Common myeloid progenitor, CD34-positive (primary cell): ENCODE measurements around the gene PRDM15.

Source experiments
- CTCF ChIA-PET: fragments of 350-600 bp; sonication (Branson Sonifier 250); formaldehyde crosslinking; loops from one replicate; lab custom pipeline; 2021; ENCODE audit warnings: antibody characterized with exemption; lab: Charles Lee
- POLR2A ChIA-PET: fragments of 350-600 bp; sonication (Branson Sonifier 250); formaldehyde crosslinking; loops from one replicate; lab custom pipeline; 2021; ENCODE audit warnings: antibody characterized with exemption; lab: Charles Lee
- DNase-seq, 3 donors: peaks; one replicate each; pipeline versions ENCODE4 v3.0.0 to v3.0.0-alpha.2; 2013
- H3K27ac ChIP-seq, 2 experiments: 1 replicate in 1 of 2; 2 replicates in 1 of 2; pipeline ENCODE4 v1.7.0; 2013; ENCODE audit warnings: inconsistent platforms in 2 of 2, low read length in 2 of 2, mild to moderate bottlenecking in 2 of 2, low read depth in 1 of 2, moderate library complexity in 1 of 2; ENCODE audit not compliant: severe bottlenecking in 2 of 2, insufficient read depth in 1 of 2, poor library complexity in 1 of 2
- H3K27me3 ChIP-seq, 5 experiments: replicated peaks in 2 of 5; 1 replicate in 3 of 5; 2 replicates in 2 of 5; pipeline versions ENCODE4 v1.6.1 to v1.7.0; 2013; ENCODE audit warnings: low read length in 4 of 5, mild to moderate bottlenecking in 2 of 5, moderate library complexity in 2 of 5, inconsistent platforms in 1 of 5; ENCODE audit not compliant: insufficient read depth in 5 of 5, control insufficient read depth in 4 of 5
- H3K36me3 ChIP-seq, 4 experiments: 1 replicate in 2 of 4; 2 replicates in 2 of 4; pipeline versions ENCODE4 v1.6.1 to v1.7.0; 2013; ENCODE audit warnings: low read length in 3 of 4, control low read depth in 1 of 4, mild to moderate bottlenecking in 1 of 4; ENCODE audit not compliant: control insufficient read depth in 4 of 4, insufficient read depth in 4 of 4
- H3K4me1 ChIP-seq, 4 experiments: 1 replicate in 3 of 4; 2 replicates in 1 of 4; pipeline versions ENCODE4 v1.6.1 to v1.7.1; 2013; ENCODE audit warnings: low read length in 3 of 4, mild to moderate bottlenecking in 3 of 4, control low read depth in 1 of 4, inconsistent platforms in 1 of 4, moderate library complexity in 1 of 4; ENCODE audit not compliant: control insufficient read depth in 4 of 4, insufficient read depth in 4 of 4; ENCODE audit errors: control extremely low read depth in 1 of 4
- H3K4me3 ChIP-seq, 7 experiments: 1 replicate in 4 of 7; 2 replicates in 3 of 7; pipeline versions ENCODE4 v1.5.1 to v1.7.0; 2013; ENCODE audit warnings: mild to moderate bottlenecking in 7 of 7, low read length in 6 of 7, moderate library complexity in 6 of 7, inconsistent platforms in 2 of 7, low read depth in 2 of 7, control low read depth in 1 of 7; ENCODE audit not compliant: insufficient read depth in 4 of 7, control insufficient read depth in 1 of 7; ENCODE audit errors: extremely low read depth in 1 of 7
- H3K9me3 ChIP-seq, 5 experiments: 1 replicate in 4 of 5; 2 replicates in 1 of 5; pipeline versions ENCODE4 v1.6.1 to v1.7.1; 2013; ENCODE audit warnings: low read length in 4 of 5, mild to moderate bottlenecking in 2 of 5, inconsistent platforms in 1 of 5, low read depth in 1 of 5, moderate library complexity in 1 of 5; ENCODE audit not compliant: control insufficient read depth in 4 of 5, insufficient read depth in 2 of 5; ENCODE audit errors: control extremely low read depth in 1 of 5
- WGBS: methylation state at CpG from one replicate; pipeline ENCODE4 v1.1.5; 2013; ENCODE audit not compliant: insufficient coverage; 5-methylcytosine and 5-hydroxymethylcytosine counted together

Gene PRDM15

GRCh38 chr21:41769111-41769510 is 110.0 kb downstream of the PRDM15 start:
- Histone ChIP-seq H3K4me1 (peaks cover 11 to 29% (median 22%) of the 10 kb centered on the region in 4 experiments), H3K4me3 (peak overlapping the region in 6 of 7 experiments; percentile 10 to 73 (median 48)), H3K27ac (no peak overlapping the region), H3K9me3 (no peaks in the 10 kb centered on the region), H3K36me3 (no peaks in the 10 kb centered on the region), H3K27me3 (peaks cover 4 to 93% (median 45%) of the 10 kb centered on the region in 5 experiments)
- WGBS: 7% methylated on average over 3 of the region's 10 CpGs
- DNase-seq: no peak
- CTCF ChIA-PET: interaction anchor here (1.0 to 1.7 kb wide), 4 partner anchors 8 to 158 kb away, joined by 3 to 7 read pairs (median 5); no protein-coding TSS in a partner anchor
- POLR2A ChIA-PET: no interaction called here

GRCh38 chr21:41768437-41769042 is 110.6 kb downstream of the PRDM15 start:
- peak; percentile 51 to 69 (median 64) for DNase-seq
- POLR2A ChIA-PET: no interaction called here
- H3K27ac ChIP-seq: no peak overlapping the region
- H3K4me1 ChIP-seq: peaks cover 11 to 29% (median 22%) of the 10 kb centered on the region in 4 experiments
- peaks cover 4 to 97% (median 49%) of the 10 kb centered on the region in 5 experiments for H3K27me3 ChIP-seq
- no peaks in the 10 kb centered on the region for H3K9me3 ChIP-seq
- CTCF ChIA-PET: interaction anchor here (0.9 to 1.7 kb wide), 6 partner anchors 8 to 157 kb away, joined by 3 to 7 read pairs (median 4); no protein-coding TSS in a partner anchor
- no peaks in the 10 kb centered on the region for H3K36me3 ChIP-seq
- H3K4me3 ChIP-seq: peak overlapping the region in 6 of 7 experiments; percentile 10 to 73 (median 48)
- 2% methylated on average over 9 of the region's 17 CpGs for WGBS

- WGBS: under 1% methylated on average over 13 of the region's 26 CpGs
- ChIA-PET CTCF (interaction anchor here (0.9 to 1.7 kb wide), 7 partner anchors 9 to 156 kb away, joined by 3 to 7 read pairs (median 4); no protein-coding TSS in a partner anchor), POLR2A (no interaction called here)
- no peak overlapping the region for H3K27ac ChIP-seq
- peaks cover 11 to 29% (median 22%) of the 10 kb centered on the region in 4 experiments for H3K4me1 ChIP-seq
- DNase-seq: peak in 2 of 3 donors; percentile 68 to 83
- peaks cover 0 to 100% (median 55%) of the 10 kb centered on the region in 5 experiments for H3K27me3 ChIP-seq
- H3K4me3 ChIP-seq: peak overlapping the region in 5 of 7 experiments; percentile 15 to 73 (median 43)
- H3K9me3 ChIP-seq: no peaks in the 10 kb centered on the region
- H3K36me3 ChIP-seq: no peaks in the 10 kb centered on the region
Observed at GRCh38 chr21:41767606-41768436, 111.3 kb downstream of the PRDM15 start.

GRCh38 chr21:41766883-41767605 is 112.1 kb downstream of the PRDM15 start, which contains the start of gene RIPK4:
Gene RIPK4 (minus strand): TSS chr21:41767052. CDS start chr21:41767041, 11 bp downstream.
- 4% methylated on average over 38 of the region's 53 CpGs for WGBS
- H3K4me3 ChIP-seq: peak within 1 kb of the TSS in 4 of 7 experiments; percentile 15 to 73 (median 50)
- ChIA-PET CTCF (interaction anchor here (0.6 to 1.7 kb wide), 5 partner anchors 10 to 89 kb away, joined by 3 to 6 read pairs (median 3); no protein-coding TSS in a partner anchor), POLR2A (no interaction called here)
- peaks cover 0 to 100% (median 62%) of the 10 kb centered on the region in 5 experiments for H3K27me3 ChIP-seq
- peaks cover 11 to 31% (median 23%) of the 10 kb centered on the region in 4 experiments for H3K4me1 ChIP-seq
- no peaks in the 10 kb centered on the region for H3K9me3 ChIP-seq
- H3K27ac ChIP-seq: no peak within 1 kb of the TSS
- no peaks in the 10 kb centered on the region for H3K36me3 ChIP-seq
- DNase-seq: peak in 2 of 3 donors; percentile 49 to 60

- WGBS: 6% methylated on average over 84 of the region's 88 CpGs
- Histone ChIP-seq H3K4me3 (peak overlapping the region in 2 of 7 experiments; percentile 26 to 51), H3K27ac (no peak overlapping the region), H3K9me3 (no peaks in the 10 kb centered on the region), H3K36me3 (no peaks in the 10 kb centered on the region), H3K4me1 (peaks cover 11 to 39% (median 31%) of the 10 kb centered on the region in 4 experiments), H3K27me3 (peaks cover 0 to 100% (median 69%) of the 10 kb centered on the region in 5 experiments)
- POLR2A ChIA-PET: no interaction called here
- DNase-seq: peak in 2 of 3 donors; percentile 23 to 60
- CTCF ChIA-PET: interaction anchor here (0.6 to 2.7 kb wide), 6 partner anchors 12 to 153 kb away, joined by 3 to 7 read pairs (median 3); no protein-coding TSS in a partner anchor
Observed at GRCh38 chr21:41765973-41766882, 112.9 kb downstream of the PRDM15 start.
